GM21367 (cell line): ENCODE measurements around the gene TFAP2B.

Source experiments
- ATAC-seq: cut with Tn5 transposase; IDR thresholded peaks from one replicate; pipeline ENCODE4 v1.9.1; 2021; ENCODE audit not compliant: unreplicated experiment

The TFAP2B gene

GRCh38 chr6:50824552-50824951, 5.9 kb downstream of the TFAP2B start:
- ATAC-seq: no peak

GRCh38 chr6:50825375-50826036, 6.8 kb downstream of the TFAP2B start:
- ATAC-seq: no peak

DNA sequence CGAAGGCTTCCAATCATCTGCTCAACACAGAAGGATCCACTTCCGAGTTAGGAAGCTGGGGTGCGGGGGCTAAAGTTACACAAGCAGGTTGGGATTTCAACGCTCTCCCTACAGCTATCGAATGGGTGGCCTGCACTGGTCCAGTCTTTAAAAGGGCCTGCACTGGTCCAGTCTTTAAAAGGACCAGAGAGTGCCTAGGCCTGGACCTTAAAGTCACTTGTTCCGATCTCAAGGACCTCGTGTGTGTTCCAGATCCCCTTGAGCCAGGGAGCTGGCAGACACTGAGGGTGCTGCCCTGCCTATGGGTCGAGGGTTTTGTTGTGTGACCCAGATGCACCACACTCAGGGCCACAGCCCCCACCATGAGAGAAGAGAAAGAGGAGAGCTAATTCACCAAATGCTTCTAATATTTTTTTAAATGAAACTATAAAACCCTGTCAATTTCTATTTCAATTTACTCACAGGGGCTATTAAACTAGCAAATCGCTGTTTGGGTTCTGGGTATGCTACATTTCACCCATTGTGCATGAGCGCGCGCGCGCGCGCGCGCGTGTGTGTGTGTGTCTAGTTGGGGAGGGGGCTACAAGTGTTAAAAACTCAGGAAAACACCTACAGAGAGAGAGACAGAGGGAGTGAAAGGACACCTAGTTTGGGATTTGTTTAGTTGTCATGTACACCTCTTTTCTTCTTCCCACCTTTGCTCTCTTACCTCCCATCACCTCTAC, 7.5 kb downstream of the TFAP2B start:
- no peak for ATAC-seq

- ATAC-seq: no peak
These were observed 8.1 kb downstream of the TFAP2B start for GRCh38 chr6:50826803-50827202.

- ATAC-seq: no peak
These were observed 10.4 kb downstream of the TFAP2B start for GRCh38 chr6:50829049-50829448.

DNA sequence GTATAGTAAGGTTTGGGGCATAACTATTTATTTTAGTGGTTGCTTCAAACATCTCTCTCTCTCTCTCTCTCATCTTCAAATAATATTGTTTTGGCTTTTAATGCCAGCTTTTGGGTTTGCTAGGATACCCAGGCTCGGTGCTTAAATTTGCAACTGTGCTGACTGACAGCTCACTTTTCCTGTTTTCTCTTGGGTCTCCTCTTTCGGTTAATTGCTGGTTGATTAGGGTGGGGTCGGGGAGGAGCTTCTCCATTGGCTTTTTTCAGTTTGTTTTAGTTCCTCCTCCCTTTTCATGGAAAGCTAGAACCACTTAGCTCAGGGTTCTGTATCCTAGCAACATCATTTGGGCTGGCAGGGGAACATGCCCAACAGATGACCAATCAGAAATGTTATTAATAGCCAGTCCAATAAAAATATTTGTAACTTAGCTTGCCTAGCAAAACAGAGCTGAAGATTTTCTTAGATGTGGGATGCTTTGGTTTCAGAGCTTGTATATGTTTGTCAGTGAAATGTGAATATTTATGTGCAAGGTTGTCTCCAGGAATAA, 11.3 kb downstream of the TFAP2B start:
- no peak for ATAC-seq

DNA sequence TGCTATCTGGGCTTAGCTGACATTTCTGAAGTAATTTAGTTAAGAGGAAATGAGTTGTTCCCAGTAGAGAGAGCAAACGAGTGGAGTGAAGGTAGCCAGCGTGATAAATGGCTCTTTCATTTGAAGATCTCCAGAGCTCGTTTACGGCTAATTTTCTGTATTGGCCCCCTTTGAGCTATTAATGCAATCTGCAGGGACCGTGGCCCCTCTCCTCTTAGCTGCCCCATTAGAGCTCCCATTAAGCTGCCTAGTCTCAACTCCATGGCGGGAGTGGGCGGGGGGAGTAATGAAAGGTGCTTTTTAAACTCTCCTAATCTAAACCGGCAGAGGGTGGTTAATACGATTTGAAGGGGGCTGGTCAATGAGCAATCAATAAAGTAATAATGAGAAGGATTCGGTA, 12.5 kb downstream of the TFAP2B start:
- ATAC-seq: no peak

DNA sequence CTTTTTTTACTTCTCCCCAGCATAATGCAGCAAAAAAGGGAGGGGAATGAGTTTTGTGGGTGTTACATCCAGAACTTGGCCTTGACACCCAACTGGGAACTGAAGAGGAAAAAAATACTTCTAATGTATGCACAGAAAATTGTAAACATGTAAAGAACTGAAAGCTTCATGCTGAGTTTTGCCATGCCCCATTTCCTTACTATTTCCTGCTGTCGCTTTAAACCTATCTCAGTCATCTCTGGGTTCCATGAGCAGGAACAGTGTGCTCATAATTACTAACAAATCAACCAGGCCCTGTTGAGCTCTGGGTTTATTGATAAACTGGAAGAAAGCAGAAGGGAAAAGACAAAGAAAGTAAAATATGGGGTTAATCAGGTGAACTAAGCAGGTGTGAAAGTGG, 14.2 kb downstream of the TFAP2B start:
- ATAC-seq: no peak

GRCh38 chr6:50834929-50835410, 16.3 kb downstream of the TFAP2B start:
- no peak for ATAC-seq

DNA sequence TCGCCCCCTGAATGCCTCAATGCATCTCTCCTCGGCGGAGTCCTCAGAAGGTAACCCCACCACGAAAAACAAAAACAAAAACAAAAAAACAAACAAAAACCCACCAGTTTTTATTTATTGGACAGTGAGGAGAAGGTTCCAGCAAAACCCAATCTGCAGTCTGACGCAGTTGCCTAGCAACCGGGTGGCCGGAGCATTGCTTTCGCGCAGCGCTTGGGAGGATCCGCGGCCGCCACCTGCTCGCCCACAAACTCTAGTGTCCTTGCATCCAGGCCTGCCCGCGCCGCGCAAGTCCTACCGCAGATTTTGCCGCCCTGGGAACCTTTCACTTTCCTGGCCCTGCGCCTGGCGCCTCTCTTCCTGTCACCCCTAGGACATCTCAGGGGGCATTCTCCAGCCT, 17.6 kb downstream of the TFAP2B start:
- ATAC-seq: no peak

DNA sequence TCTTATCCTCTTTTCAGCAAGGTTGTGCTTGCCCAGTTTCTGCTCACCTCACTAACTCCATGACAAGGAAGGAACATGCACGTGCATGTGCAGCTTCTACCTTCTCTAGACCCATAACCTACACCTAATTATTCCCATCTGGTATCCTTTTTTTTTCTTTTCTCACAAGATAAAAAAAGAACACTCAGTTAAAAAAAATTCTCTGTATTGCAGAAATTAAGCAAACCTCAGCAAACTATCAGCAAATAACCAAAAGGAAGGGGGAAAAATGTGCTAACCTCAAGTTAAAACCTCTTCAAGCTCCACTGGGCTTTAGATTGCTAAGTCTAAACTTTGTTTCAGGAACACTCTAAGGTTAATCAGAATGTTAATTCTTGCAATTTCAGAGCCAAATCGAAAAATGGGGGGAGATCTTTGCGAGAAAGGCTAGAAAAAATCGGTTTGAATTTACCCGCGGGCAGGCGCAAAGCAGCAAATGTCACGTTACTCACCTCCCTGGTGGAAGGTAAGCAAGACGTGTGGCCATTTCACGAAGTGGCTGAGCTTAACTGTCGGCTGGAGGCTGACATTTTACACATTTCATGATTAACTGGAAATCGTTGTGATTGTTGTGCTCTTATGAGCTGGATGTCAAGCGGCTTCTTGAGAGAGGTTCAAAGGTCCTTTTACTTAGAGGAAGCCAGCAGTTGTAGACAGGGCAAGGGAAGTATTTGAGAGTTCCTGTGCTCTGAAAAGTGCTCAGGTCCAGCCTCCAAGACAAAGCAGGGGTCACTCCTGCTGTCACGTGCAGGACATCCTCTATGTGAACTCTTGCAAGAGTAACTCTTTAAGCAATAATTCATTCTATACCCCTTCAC, 19.1 kb downstream of the TFAP2B start:
- no peak for ATAC-seq

- no peak for ATAC-seq
These were observed 21.6 kb downstream of the TFAP2B start for GRCh38 chr6:50840112-50840810.

DNA sequence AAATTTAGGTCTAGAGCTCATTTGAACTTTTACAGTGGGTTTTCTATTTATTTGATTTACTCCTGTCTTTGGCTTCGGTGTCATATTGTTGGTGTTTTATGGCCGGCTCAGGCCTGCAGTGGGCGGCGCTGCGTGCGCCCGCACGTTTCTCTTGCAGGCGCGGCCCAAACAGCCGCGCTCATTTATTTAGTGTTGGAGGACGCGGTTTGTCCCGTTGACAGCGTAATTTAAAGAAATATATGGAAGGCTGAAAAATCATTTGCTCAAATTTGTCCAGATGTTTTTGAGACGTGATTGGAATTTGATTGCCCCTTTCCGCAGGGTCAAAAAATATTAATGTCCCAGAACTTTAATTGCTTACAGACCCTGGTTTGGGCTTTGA, 22.1 kb downstream of the TFAP2B start:
- no peak for ATAC-seq

- ATAC-seq: no peak
These were observed 23.8 kb downstream of the TFAP2B start for GRCh38 chr6:50842446-50842845.

DNA sequence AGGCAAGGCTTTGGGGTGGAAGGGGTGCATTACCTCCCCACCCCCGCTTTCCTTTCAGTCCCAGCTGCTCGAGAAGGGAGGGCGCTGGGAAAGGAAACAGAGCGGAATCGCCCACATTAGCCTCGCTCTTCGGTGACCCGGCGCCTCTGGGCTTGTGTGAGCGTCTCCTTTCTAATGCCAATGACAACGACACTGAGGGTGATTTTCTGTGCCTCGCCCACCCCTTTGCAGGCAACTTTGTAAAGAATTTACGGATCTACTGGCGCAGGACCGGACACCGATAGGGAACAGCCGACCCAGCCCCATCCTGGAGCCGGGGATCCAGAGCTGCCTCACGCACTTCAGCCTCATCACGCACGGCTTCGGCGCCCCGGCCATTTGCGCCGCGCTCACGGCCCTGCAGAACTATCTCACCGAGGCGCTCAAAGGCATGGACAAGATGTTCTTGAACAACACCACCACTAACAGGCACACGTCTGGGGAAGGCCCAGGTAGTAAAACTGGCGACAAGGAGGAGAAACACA, 24.3 kb downstream of the TFAP2B start:
- ATAC-seq: no peak

GRCh38 chr6:50843842-50844241, 25.2 kb downstream of the TFAP2B start:
- ATAC-seq: no peak

GRCh38 chr6:50845499-50846143, 26.9 kb downstream of the TFAP2B start:
- ATAC-seq: no peak

DNA sequence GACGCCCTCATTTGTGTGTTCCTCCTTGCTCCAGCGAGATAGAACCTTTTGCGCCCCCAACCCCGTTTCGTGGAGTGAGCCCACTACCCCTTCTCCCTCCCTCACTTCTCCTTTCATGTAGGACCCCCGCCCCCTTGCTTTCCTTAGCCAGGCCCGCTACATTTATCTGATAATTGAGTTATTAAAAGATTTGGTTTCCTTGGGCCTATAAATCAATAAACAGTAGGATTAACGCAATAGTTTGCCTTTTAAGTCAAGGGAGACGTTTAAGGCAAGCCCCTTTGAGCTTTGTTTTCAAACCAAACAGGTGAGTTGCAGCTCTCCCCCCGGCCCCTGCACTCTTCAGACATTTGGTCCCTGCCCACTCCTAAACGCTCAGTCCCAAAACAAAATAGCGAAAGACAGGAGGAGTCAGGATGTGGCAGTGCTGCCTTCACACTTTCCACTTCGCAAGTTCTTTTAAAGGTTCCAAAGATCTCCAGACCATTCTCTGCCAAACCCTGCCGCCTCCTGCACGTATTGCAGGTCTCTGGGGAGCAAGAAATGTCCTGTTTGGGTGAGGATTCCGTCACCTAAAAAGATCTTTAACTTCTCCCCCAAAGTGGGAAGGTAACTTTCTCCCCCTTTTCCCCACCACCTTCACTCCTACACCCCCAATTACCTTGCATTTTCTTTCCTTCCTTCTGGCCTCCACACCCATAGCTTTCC, 27.6 kb downstream of the TFAP2B start:
- ATAC-seq: no peak

GRCh38 chr6:50846852-50847155, 28.1 kb downstream of the TFAP2B start:
- no peak for ATAC-seq
